Activated CD4-positive, alpha-beta T cell treated with anti-CD3 and anti-CD28 coated beads for 36 hours (primary cell): Measurements from ENCODE around the gene RAD51B. TPM values are rescaled to one million over a fixed set of nuclear protein-coding genes. Genes with fewer than 3 reads are reported as not detected.

ENCODE experiments used
- ATAC-seq: fragments of 200-7000 bp; cut with Tn5 transposase; one replicate; pipeline ENCODE4 v1.10.0; 2021; ENCODE audit warnings: mild to moderate bottlenecking, moderate library complexity
- CTCF ChIA-PET: fragments of 350-600 bp; sonication (Branson Sonifier 250); formaldehyde crosslinking; loops from one replicate; lab custom pipeline; 2021; ENCODE audit warnings: antibody characterized with exemption; lab: Charles Lee
- POLR2A ChIA-PET: fragments of 350-600 bp; sonication (Branson Sonifier 250); formaldehyde crosslinking; loops from one replicate; lab custom pipeline; 2021; ENCODE audit warnings: antibody characterized with exemption, inconsistent platforms; lab: Charles Lee
- DNase-seq: peaks from one replicate; pipeline ENCODE4 v3.0.0-alpha.2; 2020
- H3K27ac Mint-ChIP-seq: one replicate; pipeline ENCODE4 v1.8.0; 2021; ENCODE audit warnings: mixed read lengths
- H3K27me3 Mint-ChIP-seq: one replicate; pipeline ENCODE4 v1.8.0; 2021; ENCODE audit warnings: mixed read lengths
- H3K36me3 Mint-ChIP-seq: one replicate; pipeline ENCODE4 v1.8.0; 2021; ENCODE audit warnings: low read depth, mixed read lengths
- H3K4me1 Mint-ChIP-seq: one replicate; pipeline ENCODE4 v1.8.0; 2021; ENCODE audit warnings: mixed read lengths
- H3K4me3 Mint-ChIP-seq: one replicate; pipeline ENCODE4 v1.8.0; 2021; ENCODE audit warnings: mild to moderate bottlenecking, moderate library complexity, mixed read lengths
- H3K9me3 Mint-ChIP-seq: one replicate; pipeline ENCODE4 v1.8.0; 2021; ENCODE audit warnings: low read depth, mixed read lengths
- intact Hi-C, 2 experiments: fragments of 100-400 bp; cut with DNase I in 1 of 2; cut with micrococcal nuclease in 1 of 2; formaldehyde crosslinking; loops; one replicate each; pipeline versions ENCODE4 v1.14.2 to v1.15.1; 2022 to 2024; cut with DNase I, micrococcal nuclease
- total RNA-seq, 2 experiments: library from RNA; stranded (reverse); gene quantifications; one replicate each; pipeline ENCODE4 v1.2.3, GENCODE V29; 2021

RAD51B gene
- total RNA-seq, 2 experiments from 2014 or later = 26.4 to 39.9 TPM

DNA sequence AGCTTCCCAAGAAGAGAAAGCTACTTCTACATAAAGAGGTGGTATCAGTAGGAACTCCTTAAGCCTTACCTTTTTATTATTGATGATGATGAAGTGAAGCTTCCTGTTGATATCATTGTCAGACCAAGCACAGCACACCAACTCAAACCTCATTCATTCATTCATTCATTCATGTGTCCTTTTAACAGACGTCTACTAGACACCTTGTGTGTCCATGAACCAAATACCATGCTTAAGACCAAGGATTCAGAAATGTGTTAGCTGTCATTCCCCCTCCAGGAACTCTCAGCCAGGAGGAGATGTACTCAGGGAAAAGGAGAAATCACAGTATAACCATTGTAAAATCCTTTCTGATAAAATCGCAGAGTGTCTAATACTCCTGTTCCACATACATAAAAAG is 778.5 kb downstream of the RAD51B start:
- no peak overlapping the region for H3K27ac Mint-ChIP-seq
- intact Hi-C loops = no loop called here
- ATAC-seq = no peak
- no peak overlapping the region for H3K4me3 Mint-ChIP-seq
- H3K36me3 Mint-ChIP-seq = no peaks in the 10 kb centered on the region
- ChIA-PET POLR2A (no interaction called here), CTCF (no interaction called here)
- H3K27me3 Mint-ChIP-seq = no peaks in the 10 kb centered on the region
- peaks cover 12% of the 10 kb centered on the region for H3K4me1 Mint-ChIP-seq
- no peaks in the 10 kb centered on the region for H3K9me3 Mint-ChIP-seq
- no peak for DNase-seq

- no peaks in the 10 kb centered on the region for H3K27me3 Mint-ChIP-seq
- CTCF ChIA-PET = interaction anchor here (0.6 kb wide), 1 partner anchor 1742 kb away, joined by 3 read pairs; no protein-coding TSS in a partner anchor
Measured at GRCh38 chr14:68598621-68599447, 779.3 kb downstream of the RAD51B start.

GRCh38 chr14:68599896-68600610 is 780.5 kb downstream of the RAD51B start:
- POLR2A ChIA-PET = no interaction called here

More at GRCh38 chr14:68598621-68599447, 779.3 kb downstream of the RAD51B start:
- no peaks in the 10 kb centered on the region for H3K9me3 Mint-ChIP-seq
- peaks cover 7% of the 10 kb centered on the region for H3K4me1 Mint-ChIP-seq
- no peak overlapping the region for H3K4me3 Mint-ChIP-seq
- intact Hi-C loops = no loop called here
- H3K36me3 Mint-ChIP-seq = no peaks in the 10 kb centered on the region
- ATAC-seq (no peak), DNase-seq (no peak)
- H3K27ac Mint-ChIP-seq = no peak overlapping the region
- POLR2A ChIA-PET = no interaction called here

DNA sequence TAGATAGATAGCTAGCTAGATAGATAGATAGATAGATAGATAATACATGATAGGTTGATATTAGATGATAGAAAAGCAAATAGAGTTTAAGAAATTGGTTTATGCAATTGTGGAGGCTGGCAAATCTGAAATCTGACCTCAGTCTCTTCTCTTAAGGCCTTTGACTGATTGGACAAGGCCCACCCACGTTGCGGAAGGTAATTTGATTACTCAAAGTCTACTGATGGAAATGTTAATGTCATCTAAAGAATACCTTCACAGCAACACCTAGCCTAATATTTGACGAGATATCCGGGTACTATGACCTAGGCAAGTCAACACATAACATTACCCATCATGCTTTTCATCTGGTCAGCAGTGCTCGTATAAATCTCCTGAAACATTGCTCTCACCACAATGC is 782.9 kb downstream of the RAD51B start:
- DNase-seq (no peak), ATAC-seq (no peak)
- POLR2A ChIA-PET = no interaction called here
- Mint-ChIP-seq H3K4me1 (peaks cover 9% of the 10 kb centered on the region), H3K27me3 (no peaks in the 10 kb centered on the region), H3K27ac (no peak overlapping the region), H3K9me3 (no peaks in the 10 kb centered on the region), H3K4me3 (no peak overlapping the region), H3K36me3 (no peaks in the 10 kb centered on the region)
- intact Hi-C loops = no loop called here
- CTCF ChIA-PET = no interaction called here

More at GRCh38 chr14:68599896-68600610, 780.5 kb downstream of the RAD51B start:
- no peak overlapping the region for H3K4me3 Mint-ChIP-seq
- H3K27ac Mint-ChIP-seq = no peak overlapping the region
- CTCF ChIA-PET = interaction anchor here (0.8 kb wide), 1 partner anchor 129 kb away, joined by 3 read pairs; no protein-coding TSS in a partner anchor
- no peaks in the 10 kb centered on the region for H3K36me3 Mint-ChIP-seq
- no peaks in the 10 kb centered on the region for H3K4me1 Mint-ChIP-seq
- no peak for DNase-seq
- no peaks in the 10 kb centered on the region for H3K9me3 Mint-ChIP-seq
- ATAC-seq = no peak
- H3K27me3 Mint-ChIP-seq = no peaks in the 10 kb centered on the region
- intact Hi-C loops = no loop called here

DNA sequence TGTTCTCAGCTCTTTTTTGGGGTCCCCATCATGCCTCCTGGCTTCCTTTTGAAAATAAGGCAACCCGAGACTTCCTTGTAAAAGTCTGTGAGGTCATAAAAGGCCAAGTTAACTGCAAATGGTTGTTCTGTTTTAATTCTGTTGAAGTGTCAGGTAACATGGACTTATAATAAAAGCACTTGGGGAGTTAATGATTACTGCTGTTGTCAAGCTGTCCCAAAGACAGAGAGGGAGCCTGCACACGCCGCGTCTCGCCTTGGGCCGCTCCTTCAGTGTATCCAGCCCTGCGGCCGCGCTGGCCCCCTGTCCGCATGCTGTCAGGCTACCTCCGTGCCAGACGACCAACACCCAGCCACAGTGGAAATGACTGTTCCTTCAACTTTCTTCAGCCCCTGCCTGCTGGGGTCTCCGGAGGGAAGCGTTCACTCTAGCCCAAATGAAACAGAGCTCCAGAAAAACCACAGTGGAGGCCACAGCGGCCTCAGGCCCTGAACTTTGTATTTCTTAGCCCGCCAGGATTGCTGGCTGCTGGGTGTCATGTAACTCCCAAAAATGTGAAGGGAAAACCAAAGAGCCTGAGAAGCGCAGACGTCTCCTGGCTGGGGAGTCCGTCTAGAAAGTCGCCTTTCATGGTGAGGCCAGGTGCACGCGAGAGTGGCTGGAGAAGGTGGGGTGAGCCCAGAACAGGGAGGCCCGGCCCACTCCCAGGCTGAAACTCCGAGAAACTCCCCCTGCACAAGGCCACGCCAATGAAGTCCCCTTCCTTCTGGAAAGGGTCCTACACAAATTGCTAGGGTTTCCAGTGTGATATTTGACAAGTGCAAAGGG is 784.2 kb downstream of the RAD51B start:
- Mint-ChIP-seq H3K27ac (no peak overlapping the region), H3K4me1 (peaks cover 15% of the 10 kb centered on the region), H3K9me3 (no peaks in the 10 kb centered on the region), H3K36me3 (no peaks in the 10 kb centered on the region), H3K4me3 (no peak overlapping the region), H3K27me3 (no peaks in the 10 kb centered on the region)
- DNase-seq (no peak), ATAC-seq (no peak)
- ChIA-PET CTCF (interaction anchor here (0.7 to 1.0 kb wide), 3 partner anchors 25 to 1012 kb away, joined by 3 read pairs; no protein-coding TSS in a partner anchor), POLR2A (no interaction called here)
- intact Hi-C loops = no loop called here

DNA sequence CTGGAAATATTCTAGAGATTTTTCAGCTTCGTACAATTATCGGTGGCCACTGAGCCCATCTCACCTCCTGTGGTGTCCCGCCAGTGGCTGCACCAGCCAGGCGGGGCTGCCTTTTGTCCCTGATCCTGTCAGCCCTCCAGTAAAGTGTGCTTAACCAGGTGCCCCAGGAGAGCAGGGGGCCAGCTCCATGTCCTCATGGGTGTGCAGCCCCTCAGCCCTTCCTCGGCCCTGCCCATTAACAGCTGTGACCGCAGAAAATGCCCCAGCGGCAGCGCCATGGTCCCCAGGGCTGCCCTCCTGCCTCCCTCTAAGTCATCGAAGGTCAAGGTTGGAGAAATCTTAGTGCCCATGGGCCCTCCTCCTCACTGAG is 784.8 kb downstream of the RAD51B start:
- ATAC-seq (no peak), DNase-seq (no peak)
- ChIA-PET POLR2A (no interaction called here), CTCF (interaction anchor here (0.7 kb wide), 1 partner anchor 1011 kb away, joined by 3 read pairs; no protein-coding TSS in a partner anchor)
- Mint-ChIP-seq H3K27ac (no peak overlapping the region), H3K9me3 (no peaks in the 10 kb centered on the region), H3K27me3 (no peaks in the 10 kb centered on the region), H3K4me1 (peaks cover 15% of the 10 kb centered on the region), H3K4me3 (no peak overlapping the region), H3K36me3 (no peaks in the 10 kb centered on the region)
- intact Hi-C loops = no loop called here

DNA sequence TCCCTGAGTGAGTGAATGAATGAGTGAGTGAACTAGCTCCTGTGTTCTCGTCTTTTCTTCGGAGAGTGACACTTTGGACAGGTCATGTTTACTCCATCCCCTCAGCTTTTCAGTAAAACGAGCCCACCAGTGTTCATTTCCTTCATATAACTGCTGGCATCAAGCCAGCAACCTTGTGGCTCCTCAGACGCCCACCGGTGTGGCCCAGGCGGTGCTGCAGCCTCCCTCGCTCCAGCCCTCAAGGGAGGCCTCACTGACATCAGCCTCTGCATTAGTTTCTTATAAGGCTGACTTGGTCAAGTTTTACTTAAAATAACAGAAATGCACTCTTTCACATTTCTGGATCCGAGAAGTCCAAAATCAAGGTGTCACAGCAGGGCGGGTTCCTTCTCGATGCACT is 785.2 kb downstream of the RAD51B start:
- H3K9me3 Mint-ChIP-seq = no peaks in the 10 kb centered on the region
- intact Hi-C loops = no loop called here
- no peak overlapping the region for H3K27ac Mint-ChIP-seq
- H3K27me3 Mint-ChIP-seq = no peaks in the 10 kb centered on the region
- no peaks in the 10 kb centered on the region for H3K36me3 Mint-ChIP-seq
- ChIA-PET POLR2A (no interaction called here), CTCF (no interaction called here)
- peaks cover 15% of the 10 kb centered on the region for H3K4me1 Mint-ChIP-seq
- H3K4me3 Mint-ChIP-seq = no peak overlapping the region
- no peak for ATAC-seq
- no peak for DNase-seq

DNA sequence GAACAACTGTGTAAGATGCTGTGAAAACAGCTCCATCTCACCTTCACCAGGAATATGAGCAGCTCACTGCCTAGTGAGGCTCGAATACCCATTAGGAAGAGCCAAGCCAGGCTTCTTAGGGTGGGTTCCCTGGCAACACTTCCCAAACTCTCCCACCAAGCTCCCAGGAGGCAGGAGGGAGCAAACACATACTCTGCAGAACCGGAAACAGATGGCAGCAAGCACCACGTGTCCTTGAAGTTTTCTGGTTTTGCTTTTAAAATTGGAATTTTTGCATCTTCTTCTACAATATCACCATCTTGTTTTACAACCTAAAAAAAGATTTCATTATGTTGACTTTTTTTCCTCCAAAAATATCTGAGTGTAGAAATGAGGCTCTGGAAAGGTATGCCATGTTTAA is 786.6 kb downstream of the RAD51B start:
- DNase-seq = no peak
- CTCF ChIA-PET = interaction anchor here (0.7 kb wide), 1 partner anchor 210 kb away, joined by 3 read pairs; no protein-coding TSS in a partner anchor
- POLR2A ChIA-PET = no interaction called here
- intact Hi-C loops = no loop called here
- no peaks in the 10 kb centered on the region for H3K9me3 Mint-ChIP-seq
- ATAC-seq = no peak
- peaks cover 15% of the 10 kb centered on the region for H3K4me1 Mint-ChIP-seq
- no peaks in the 10 kb centered on the region for H3K36me3 Mint-ChIP-seq
- H3K27me3 Mint-ChIP-seq = no peaks in the 10 kb centered on the region
- no peak overlapping the region for H3K4me3 Mint-ChIP-seq
- H3K27ac Mint-ChIP-seq = no peak overlapping the region

- peaks cover 15% of the 10 kb centered on the region for H3K4me1 Mint-ChIP-seq
- CTCF ChIA-PET = interaction anchor here (0.9 kb wide), 1 partner anchor 19 kb away, joined by 3 read pairs; no protein-coding TSS in a partner anchor
- POLR2A ChIA-PET = no interaction called here
- intact Hi-C loops = no loop called here
- H3K27me3 Mint-ChIP-seq = no peaks in the 10 kb centered on the region
- no peak overlapping the region for H3K4me3 Mint-ChIP-seq
- no peak for ATAC-seq
- no peaks in the 10 kb centered on the region for H3K36me3 Mint-ChIP-seq
- no peaks in the 10 kb centered on the region for H3K9me3 Mint-ChIP-seq
- no peak overlapping the region for H3K27ac Mint-ChIP-seq
- no peak for DNase-seq
Measured at GRCh38 chr14:68606644-68607043, 787.1 kb downstream of the RAD51B start.

DNA sequence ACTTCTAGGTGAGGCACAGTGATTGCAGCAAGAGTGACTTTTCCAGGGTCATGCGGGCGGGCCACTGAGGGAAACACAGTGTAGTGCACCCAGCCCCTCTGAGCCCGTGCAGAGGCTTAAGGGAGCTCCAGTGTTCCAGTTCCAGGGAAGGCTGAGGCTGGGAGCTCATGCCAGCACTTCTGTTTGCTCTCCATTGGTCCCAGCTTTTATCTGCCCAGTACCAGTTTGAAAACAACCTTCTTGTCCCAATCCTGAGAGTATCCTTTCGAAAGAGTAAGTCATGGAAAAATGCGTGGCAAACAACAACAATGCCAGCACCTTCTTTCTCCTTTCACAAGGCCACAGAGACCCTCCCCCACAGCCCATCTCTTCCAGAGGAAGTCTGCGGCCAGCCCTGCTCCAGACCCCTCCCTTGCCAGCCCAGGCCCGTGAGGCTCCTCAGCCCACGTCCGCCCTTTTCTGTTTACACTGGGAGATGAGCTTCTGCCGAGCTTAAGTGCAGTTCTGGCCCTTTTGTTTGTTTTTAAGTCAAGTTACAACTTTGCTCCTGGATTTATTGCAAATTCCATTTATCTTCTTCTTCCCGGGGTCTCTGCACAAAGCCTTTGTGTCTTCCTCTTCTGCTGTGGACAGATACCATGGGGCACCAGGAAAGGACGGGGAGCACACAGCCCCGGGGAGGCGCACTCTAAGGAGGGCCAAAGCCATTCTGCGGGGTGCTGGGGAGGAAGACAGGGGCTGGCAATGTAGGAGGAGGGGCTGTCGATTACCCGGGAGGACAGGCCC is 787.7 kb downstream of the RAD51B start:
- no peak for ATAC-seq
- intact Hi-C loops = no loop called here
- CTCF ChIA-PET = interaction anchor here (0.9 to 1.5 kb wide), 2 partner anchors 10 to 19 kb away, joined by 3 read pairs; no protein-coding TSS in a partner anchor
- DNase-seq = no peak
- POLR2A ChIA-PET = no interaction called here
- Mint-ChIP-seq H3K27me3 (no peaks in the 10 kb centered on the region), H3K4me3 (no peak overlapping the region), H3K4me1 (peaks cover 15% of the 10 kb centered on the region), H3K27ac (no peak overlapping the region), H3K36me3 (no peaks in the 10 kb centered on the region), H3K9me3 (no peaks in the 10 kb centered on the region)
